Endothelial cell of umbilical vein (primary cell): Measurements from ENCODE around the gene CALML6. TPM values are rescaled to one million over a fixed set of nuclear protein-coding genes. Genes with fewer than 3 reads are reported as not detected.

Experiments
- BruUV-seq: library from RNA; stranded (reverse); fragments of 400-500 nt; replicated peaks from 2 replicates; lab custom pipeline; 2021; lab: Mats Ljungman, UMichigan
- CTCF ChIA-PET: fragments of 300-600, 350-600 bp; sonication (Branson Sonifier 250); formaldehyde crosslinking; loops from one replicate; lab custom pipeline; 2021; ENCODE audit warnings: antibody characterized with exemption, inconsistent platforms; lab: Charles Lee
- POLR2A ChIA-PET: fragments of 300-600, 350-600 bp; sonication (Branson Sonifier 250); formaldehyde crosslinking; loops from one replicate; lab custom pipeline; 2021; ENCODE audit warnings: antibody characterized with exemption, inconsistent platforms; lab: Charles Lee
- DNase-seq: peaks from one replicate; pipeline ENCODE4 v3.0.0-alpha.2; 2011; ENCODE audit warnings: low read depth, low spot score
- FAIRE-seq: peaks from 2 replicates; lab custom pipeline; 2011; peaks lifted over from hg19 to GRCh38; lab: Jason Lieb, UNC
- H2AFZ ChIP-seq: 2 replicates; pipeline ENCODE4 v1.6.0; 2012; ENCODE audit warnings: low read depth, low read length, control low read depth, inconsistent platforms
- H3K27ac ChIP-seq: 2 replicates; pipeline ENCODE4 v1.5.1; 2011; ENCODE audit warnings: low read depth, mild to moderate bottlenecking, control low read depth, low read length, moderate library complexity; ENCODE audit not compliant: insufficient read depth
- H3K27me3 ChIP-seq, 2 experiments: 2 replicates each; pipeline versions ENCODE4 v1.6.0 to v1.6.1; 2011; ENCODE audit warnings: low read length in 2 of 2, mixed read lengths in 1 of 2; ENCODE audit not compliant: control insufficient read depth in 2 of 2, insufficient read depth in 2 of 2
- H3K36me3 ChIP-seq, 2 experiments: 2 replicates in 1 of 2; 3 replicates in 1 of 2; pipeline ENCODE4 v1.5.1; 2011; ENCODE audit warnings: low read length in 2 of 2, mild to moderate bottlenecking in 1 of 2, moderate library complexity in 1 of 2; ENCODE audit not compliant: control insufficient read depth in 2 of 2, insufficient read depth in 2 of 2; ENCODE audit errors: extremely low read depth in 1 of 2
- H3K4me1 ChIP-seq: 3 replicates; pipeline ENCODE4 v1.5.1; 2011; ENCODE audit warnings: mild to moderate bottlenecking, low read length; ENCODE audit not compliant: control insufficient read depth, insufficient read depth; ENCODE audit errors: extremely low read depth
- H3K4me2 ChIP-seq: 2 replicates; pipeline ENCODE4 v1.6.1; 2011; ENCODE audit warnings: low read length, control low read depth, mixed read lengths; ENCODE audit not compliant: insufficient read depth
- H3K4me3 ChIP-seq, 3 experiments: fragments of 200-600 bp in 1 of 3; sonication (generic), shearing (Covaris generic) in 1 of 3; replicated peaks in 1 of 3; 2 replicates each; pipeline ENCODE4 v1.5.1; 2011 to 2016; ENCODE audit warnings: control low read depth in 3 of 3, low read length in 3 of 3, mild to moderate bottlenecking in 2 of 3, inconsistent platforms in 1 of 3, low read depth in 1 of 3, moderate library complexity in 1 of 3; ENCODE audit not compliant: insufficient read depth in 1 of 3
- H3K79me2 ChIP-seq: 2 replicates; pipeline ENCODE4 v1.6.0; 2012; ENCODE audit warnings: low read length, inconsistent platforms; ENCODE audit not compliant: control insufficient read depth, insufficient read depth
- H3K9ac ChIP-seq: replicated peaks from 2 replicates; pipeline ENCODE3; 2011; ENCODE audit warnings: low read length, control low read depth; ENCODE audit not compliant: insufficient read depth; ENCODE audit errors: extremely low read depth
- H3K9me1 ChIP-seq: replicated peaks from 3 replicates; pipeline ENCODE4 v1.6.0; 2011; ENCODE audit warnings: mild to moderate bottlenecking, low read length; ENCODE audit not compliant: control insufficient read depth, insufficient read depth; ENCODE audit errors: extremely low read depth
- H3K9me3 ChIP-seq: replicated peaks from 2 replicates; pipeline ENCODE4 v1.5.1; 2012; ENCODE audit warnings: low read length, inconsistent platforms; ENCODE audit not compliant: control insufficient read depth, insufficient read depth
- H4K20me1 ChIP-seq: replicated peaks from 2 replicates; pipeline ENCODE3; 2011; ENCODE audit warnings: mild to moderate bottlenecking, low read length; ENCODE audit not compliant: control insufficient read depth, insufficient read depth; ENCODE audit errors: extremely low read depth
- JUN ChIP-seq: IDR thresholded peaks from 2 replicates; pipeline ENCODE4 v1.6.1; 2011; ENCODE audit warnings: borderline replicate concordance, low read depth; ENCODE audit not compliant: insufficient read length, insufficient read depth
- MYC ChIP-seq: IDR thresholded peaks from one replicate; pipeline ENCODE4 v1.6.1; 2011; ENCODE audit warnings: mild to moderate bottlenecking, low read depth, low read length
- POLR2A ChIP-seq: IDR thresholded peaks from 2 replicates; pipeline ENCODE4 v1.6.1; 2012; ENCODE audit warnings: low read depth, mild to moderate bottlenecking, control low read depth, low read length
- dilution Hi-C: fragments of 300-500 bp; cut with MboI; formaldehyde crosslinking; loops from one replicate; pipeline ENCODE4 v1.15.0; 2019; ENCODE audit warnings: low sequenced_read_pairs; ENCODE audit not compliant: extremely low pct_ligation_motif_present
- intact Hi-C: fragments of 100-400 bp; cut with micrococcal nuclease; formaldehyde crosslinking; loops from one replicate; pipeline ENCODE4 v1.10.0; 2022
- polyA plus RNA-seq, 4 experiments: library from polyadenylated mRNA; depleted of rRNA in 3 of 4; stranded (reverse) in 3 of 4; unstranded in 1 of 4; fragments of >200 nt; gene quantifications; 2 replicates each; pipeline versions ENCODE4 v1.2.1 to v1.2.3, GENCODE V29; 2011 to 2012; ENCODE audit warnings: missing spikeins in 1 of 4
- total RNA-seq: library from RNA; stranded (reverse); gene quantifications from 2 replicates; pipeline ENCODE4 v1.2.3, GENCODE V29; 2021

The CALML6 gene
- total and polyA plus RNA-seq, 2 donors (not counting 3 experiments of a cell fraction or from before 2014, with no cell fraction given): 0.36 to 0.44 TPM

GRCh38 chr1:1898246-1898933 lies 16.7 kb upstream of the CALML6 start:
- no peaks in the 10 kb centered on the region for H3K36me3 ChIP-seq
- H4K20me1 ChIP-seq: no peaks in the 10 kb centered on the region
- H2AFZ ChIP-seq: no peak overlapping the region
- no peaks in the 10 kb centered on the region for H3K27me3 ChIP-seq
- no peaks in the 10 kb centered on the region for H3K9me3 ChIP-seq
- H3K27ac ChIP-seq: no peak overlapping the region
- TF ChIP-seq POLR2A: no peak
- no TSS peak for BruUV-seq
- no peaks in the 10 kb centered on the region for H3K9me1 ChIP-seq
- intact Hi-C loops: no loop called here
- dilution Hi-C loops: no loop called here
- DNase-seq (no peak), FAIRE-seq (no peak)
- H3K4me1 ChIP-seq: no peaks in the 10 kb centered on the region
- H3K9ac ChIP-seq: no peak overlapping the region
- no peak overlapping the region for H3K4me2 ChIP-seq
- no peaks in the 10 kb centered on the region for H3K79me2 ChIP-seq
- POLR2A ChIA-PET: no interaction called here
- no peak overlapping the region for H3K4me3 ChIP-seq
- CTCF ChIA-PET: interaction anchor here (1.4 to 2.6 kb wide), 2 partner anchors 7 to 40 kb away, joined by 4 to 15 read pairs; no protein-coding TSS in a partner anchor

- no peak for TF ChIP-seq MYC
- TF ChIP-seq POLR2A: no peak
- TF ChIP-seq JUN: no peak
- no peak overlapping the region for H3K4me3 ChIP-seq
- H3K9ac ChIP-seq: no peak overlapping the region
- H2AFZ ChIP-seq: no peak overlapping the region
- DNase-seq (no peak), FAIRE-seq (no peak)
- H3K4me2 ChIP-seq: no peak overlapping the region
- no peaks in the 10 kb centered on the region for H3K4me1 ChIP-seq
- intact Hi-C loops: no loop called here
- H3K27ac ChIP-seq: no peak overlapping the region
- POLR2A ChIA-PET: no interaction called here
- BruUV-seq: no TSS peak
- CTCF ChIA-PET: interaction anchor here (1.7 kb wide), 1 partner anchor 9 kb away, joined by 6 read pairs; no protein-coding TSS in a partner anchor
- H3K9me1 ChIP-seq: no peaks in the 10 kb centered on the region
- H3K27me3 ChIP-seq: no peaks in the 10 kb centered on the region
- dilution Hi-C loops: no loop called here
- H3K36me3 ChIP-seq: no peaks in the 10 kb centered on the region
- no peaks in the 10 kb centered on the region for H4K20me1 ChIP-seq
- no peaks in the 10 kb centered on the region for H3K9me3 ChIP-seq
- H3K79me2 ChIP-seq: no peaks in the 10 kb centered on the region
Measured at GRCh38 chr1:1899266-1899966, 15.6 kb upstream of the CALML6 start.
